DOHH2 (cell line): ENCODE data around the gene ACTRT3.

Experiments used
- H3F3A ChIP-seq: fragments of 200-600 bp; sonication (generic), shearing (Covaris generic); 2 replicates; pipeline ENCODE4 v1.6.0; 2016; ENCODE audit warnings: antibody characterized with exemption, mild to moderate bottlenecking; ENCODE audit not compliant: control insufficient read depth, insufficient read depth
- H3K27ac ChIP-seq: fragments of 200-600 bp; sonication (generic); 2 replicates; pipeline ENCODE4 v1.5.1; 2014; ENCODE audit warnings: low read depth, mild to moderate bottlenecking, low read length, moderate library complexity
- H3K27me3 ChIP-seq: fragments of 200-600 bp; sonication (generic); 2 replicates; pipeline ENCODE4 v1.6.1; 2014; ENCODE audit warnings: mild to moderate bottlenecking, low read length, mixed read lengths; ENCODE audit not compliant: control insufficient read depth
- H3K36me3 ChIP-seq: fragments of 200-600 bp; sonication (generic); 2 replicates; pipeline ENCODE4 v1.6.1; 2014; ENCODE audit warnings: mild to moderate bottlenecking, low read length, moderate library complexity, mixed read lengths; ENCODE audit not compliant: control insufficient read depth
- H3K4me1 ChIP-seq: fragments of 200-600 bp; sonication (generic); 2 replicates; pipeline ENCODE4 v1.6.1; 2014; ENCODE audit warnings: mild to moderate bottlenecking, low read length, mixed read lengths; ENCODE audit not compliant: control insufficient read depth
- H3K4me2 ChIP-seq: fragments of 200-600 bp; sonication (generic); 2 replicates; pipeline ENCODE4 v1.6.0; 2014; ENCODE audit warnings: mild to moderate bottlenecking, low read length, moderate library complexity
- H3K4me3 ChIP-seq: fragments of 200-600 bp; sonication (generic); 2 replicates; pipeline ENCODE4 v1.5.1; 2014; ENCODE audit warnings: mild to moderate bottlenecking, low read length, mixed read lengths
- H3K79me2 ChIP-seq: fragments of 200-600 bp; sonication (generic); 2 replicates; pipeline ENCODE4 v1.6.1; 2014; ENCODE audit warnings: mild to moderate bottlenecking, low read length, mixed read lengths; ENCODE audit not compliant: control insufficient read depth
- H3K9me2 ChIP-seq: fragments of 200-600 bp; sonication (generic); replicated peaks from 2 replicates; pipeline ENCODE4 v1.6.1; 2014; ENCODE audit warnings: mild to moderate bottlenecking, low read length, mixed read lengths; ENCODE audit not compliant: control insufficient read depth
- H3K9me3 ChIP-seq: fragments of 200-600 bp; sonication (generic); 2 replicates; pipeline ENCODE4 v1.6.1; 2014; ENCODE audit warnings: antibody characterized with exemption, low read length, mixed read lengths; ENCODE audit not compliant: control insufficient read depth, insufficient read depth
- H4K20me1 ChIP-seq: fragments of 200-600 bp; sonication (generic); 2 replicates; pipeline ENCODE4 v1.6.0; 2014; ENCODE audit warnings: low read depth, mild to moderate bottlenecking, antibody characterized with exemption, low read length, moderate library complexity; ENCODE audit not compliant: control insufficient read depth, insufficient read depth
- EZH2phosphoT487 ChIP-seq: fragments of 200-600 bp; sonication (generic); IDR thresholded peaks from 2 replicates; pipeline ENCODE4 v1.6.1; 2017; ENCODE audit warnings: borderline replicate concordance, mild to moderate bottlenecking, antibody characterized with exemption, low read length, moderate library complexity, mixed read lengths
- TF ChIP-seq, protein P1 (sequence below): fragments of 200-600 bp; sonication (generic); IDR thresholded peaks from one replicate; pipeline ENCODE4 v1.5.1; 2014; ENCODE audit warnings: antibody characterized with exemption, mild to moderate bottlenecking, low read depth, low read length; ENCODE audit not compliant: poor library complexity, severe bottlenecking

Gene ACTRT3

DNA sequence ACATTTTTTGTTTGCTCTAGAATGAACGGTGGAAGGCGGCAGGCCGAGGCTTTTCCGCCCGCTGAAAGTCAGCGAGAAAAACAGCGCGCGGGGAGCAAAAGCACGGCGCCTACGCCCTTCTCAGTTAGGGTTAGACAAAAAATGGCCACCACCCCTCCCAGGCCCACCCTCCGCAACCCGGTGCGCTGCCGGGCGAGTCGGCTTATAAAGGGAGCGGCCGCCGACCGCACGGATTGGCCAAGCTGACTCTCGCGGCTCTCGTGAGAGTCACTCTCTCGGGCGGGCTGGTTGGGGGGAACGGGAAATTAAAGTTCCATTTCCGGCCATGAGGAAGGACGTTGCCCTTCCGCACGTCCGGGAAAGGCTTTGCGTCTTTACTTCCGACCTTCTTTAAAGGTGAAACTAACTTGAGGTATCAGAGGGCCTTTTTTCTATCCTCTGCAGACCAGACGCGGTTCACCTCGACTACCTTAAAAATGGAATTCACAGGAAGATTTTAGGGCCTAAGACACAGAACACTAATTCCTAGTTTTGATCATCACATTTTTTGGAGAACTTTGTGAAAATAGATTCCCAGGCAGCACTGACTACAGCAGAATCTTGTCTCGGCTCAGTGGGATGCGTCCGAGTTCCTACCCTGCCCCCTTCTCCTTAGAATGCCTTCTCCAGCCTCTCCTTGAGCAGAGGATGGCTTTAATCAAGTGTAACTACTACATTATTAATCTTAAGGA, 4.3 kb downstream of the ACTRT3 start, which contains the start of gene TERC:
TERC (minus strand) TSS at position 179 of the 731 bp plus-strand sequence.
- H3K9me2 ChIP-seq: no peaks in the 10 kb centered on the region
- TF ChIP-seq, protein P1, sequence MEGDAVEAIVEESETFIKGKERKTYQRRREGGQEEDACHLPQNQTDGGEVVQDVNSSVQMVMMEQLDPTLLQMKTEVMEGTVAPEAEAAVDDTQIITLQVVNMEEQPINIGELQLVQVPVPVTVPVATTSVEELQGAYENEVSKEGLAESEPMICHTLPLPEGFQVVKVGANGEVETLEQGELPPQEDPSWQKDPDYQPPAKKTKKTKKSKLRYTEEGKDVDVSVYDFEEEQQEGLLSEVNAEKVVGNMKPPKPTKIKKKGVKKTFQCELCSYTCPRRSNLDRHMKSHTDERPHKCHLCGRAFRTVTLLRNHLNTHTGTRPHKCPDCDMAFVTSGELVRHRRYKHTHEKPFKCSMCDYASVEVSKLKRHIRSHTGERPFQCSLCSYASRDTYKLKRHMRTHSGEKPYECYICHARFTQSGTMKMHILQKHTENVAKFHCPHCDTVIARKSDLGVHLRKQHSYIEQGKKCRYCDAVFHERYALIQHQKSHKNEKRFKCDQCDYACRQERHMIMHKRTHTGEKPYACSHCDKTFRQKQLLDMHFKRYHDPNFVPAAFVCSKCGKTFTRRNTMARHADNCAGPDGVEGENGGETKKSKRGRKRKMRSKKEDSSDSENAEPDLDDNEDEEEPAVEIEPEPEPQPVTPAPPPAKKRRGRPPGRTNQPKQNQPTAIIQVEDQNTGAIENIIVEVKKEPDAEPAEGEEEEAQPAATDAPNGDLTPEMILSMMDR: no peak
- peaks cover 4% of the 10 kb centered on the region; the same call in 1 of the 2 replicates for H3K9me3 ChIP-seq
- H3K36me3 ChIP-seq: peaks cover 5% of the 10 kb centered on the region
- H4K20me1 ChIP-seq: no peaks in the 10 kb centered on the region
- peak within 1 kb of the TSS; percentile 90 for H3K4me2 ChIP-seq
- peaks cover 49% of the 10 kb centered on the region for H3F3A ChIP-seq
- peaks cover 33% of the 10 kb centered on the region for H3K4me1 ChIP-seq
- H3K79me2 ChIP-seq: no peaks in the 10 kb centered on the region; the same call in none of the 2 replicates
- H3K4me3 ChIP-seq: peak within 1 kb of the TSS; percentile 98
- no peaks in the 10 kb centered on the region for H3K27me3 ChIP-seq
- peak within 1 kb of the TSS; percentile 91 for H3K27ac ChIP-seq

DNA sequence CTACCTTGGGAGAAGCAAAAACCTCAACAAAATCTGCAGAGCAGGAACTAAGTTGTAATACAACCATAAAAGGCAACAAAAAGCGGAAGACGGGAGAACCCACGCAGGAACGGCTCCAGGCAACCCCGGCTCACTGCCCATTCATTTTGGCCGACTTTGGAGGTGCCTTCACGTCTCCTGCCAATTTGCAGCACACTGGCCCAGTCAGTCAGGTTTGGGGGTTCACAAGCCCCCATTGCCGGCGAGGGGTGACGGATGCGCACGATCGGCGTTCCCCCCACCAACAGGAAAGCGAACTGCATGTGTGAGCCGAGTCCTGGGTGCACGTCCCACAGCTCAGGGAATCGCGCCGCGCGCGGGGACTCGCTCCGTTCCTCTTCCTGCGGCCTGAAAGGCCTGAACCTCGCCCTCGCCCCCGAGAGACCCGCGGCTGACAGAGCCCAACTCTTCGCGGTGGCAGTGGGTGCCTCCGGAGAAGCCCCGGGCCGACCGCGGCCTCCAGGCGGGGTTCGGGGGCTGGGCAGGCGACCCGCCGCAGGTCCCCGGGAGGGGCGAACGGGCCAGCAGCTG, 5.0 kb downstream of the ACTRT3 start:
- Histone ChIP-seq H3K4me1 (peaks cover 35% of the 10 kb centered on the region), H3K27ac (peak overlapping the region; percentile 91)
- TF ChIP-seq, protein P1: no peak
- TF ChIP-seq EZH2phosphoT487: no peak

DNA sequence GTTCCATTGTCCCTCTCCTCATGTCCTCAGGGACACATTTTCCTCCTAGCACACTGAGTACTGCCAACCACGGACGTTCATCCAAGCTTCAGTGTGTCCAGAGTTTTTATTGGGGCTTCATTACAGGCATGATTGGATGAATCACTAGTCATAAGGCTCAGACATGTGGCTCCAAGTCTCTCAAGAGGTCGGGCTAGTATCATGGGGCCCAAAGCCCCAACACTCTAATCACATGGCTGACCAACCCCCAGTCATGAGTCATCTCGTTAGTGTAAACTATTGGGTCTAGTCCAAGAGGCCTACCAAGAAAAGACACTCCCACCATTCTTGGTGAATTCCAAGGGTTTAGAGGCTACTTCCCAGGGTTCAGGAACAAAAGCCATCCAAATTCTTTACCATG, 8.9 kb downstream of the ACTRT3 start:
- peaks cover 4% of the 10 kb centered on the region; the same call in 1 of the 2 replicates for H3K9me3 ChIP-seq
- H3K27me3 ChIP-seq: no peaks in the 10 kb centered on the region
- H3K4me3 ChIP-seq: no peak overlapping the region
- H3K4me1 ChIP-seq: peaks cover 49% of the 10 kb centered on the region
- H3K4me2 ChIP-seq: no peak overlapping the region
- H3K27ac ChIP-seq: no peak overlapping the region
- TF ChIP-seq, protein P1: no peak
- no peak for TF ChIP-seq EZH2phosphoT487
- no peaks in the 10 kb centered on the region; the same call in none of the 2 replicates for H3K79me2 ChIP-seq
- peaks cover 5% of the 10 kb centered on the region for H3K36me3 ChIP-seq
- no peaks in the 10 kb centered on the region for H4K20me1 ChIP-seq
- no peaks in the 10 kb centered on the region for H3K9me2 ChIP-seq
- H3F3A ChIP-seq: peaks cover 16% of the 10 kb centered on the region

More for the DNA sequence above, 5.0 kb downstream of the ACTRT3 start:
- H3K4me2 ChIP-seq: peak overlapping the region; percentile 90
- H3K4me3 ChIP-seq: peak overlapping the region; percentile 98
- no peaks in the 10 kb centered on the region for H3K27me3 ChIP-seq
- H3K79me2 ChIP-seq: no peaks in the 10 kb centered on the region; the same call in none of the 2 replicates
- peaks cover 5% of the 10 kb centered on the region for H3K36me3 ChIP-seq
- H3F3A ChIP-seq: peaks cover 45% of the 10 kb centered on the region
- H3K9me3 ChIP-seq: peaks cover 4% of the 10 kb centered on the region; the same call in 1 of the 2 replicates
- H4K20me1 ChIP-seq: no peaks in the 10 kb centered on the region
- no peaks in the 10 kb centered on the region for H3K9me2 ChIP-seq
